ENCODE data around the gene PHLDA3.

GRCh38 chr1:201455098-201455497 lies 13.9 kb downstream of the PHLDA3 start:
- no peak for TF ChIP-seq CTCF (IDR thresholded peaks at IDR 0.05; ENCODE audit: insufficient read depth, low read length)
- TF ChIP-seq REST (IDR thresholded peaks at IDR 0.05; ENCODE audit: insufficient replicate concordance, low read depth), result no peak
- no peak for TF ChIP-seq SPI1 (IDR thresholded peaks at IDR 0.05; ENCODE audit: borderline replicate concordance, low read depth)
- TF ChIP-seq POLR2AphosphoS5 (IDR thresholded peaks at IDR 0.05; ENCODE audit: low read depth), result no peak
- TF ChIP-seq GABPA (IDR thresholded peaks at IDR 0.05; ENCODE audit: low read depth), result no peak

All from HL-60 (cell line).